G401 (cell line): Measurements from ENCODE around the gene ZFP28. TPM values are rescaled to one million over a fixed set of nuclear protein-coding genes. Genes with fewer than 3 reads are reported as not detected.

Experiments
- DNase-seq: peaks from one replicate; pipeline ENCODE4 v3.0.0-alpha.2; 2015; ENCODE audit warnings: low spot score
- in situ Hi-C: cut with HindIII; loops from 2 replicates; pipeline ENCODE4 v1.10.0; 2016; ENCODE audit warnings: low sequenced_read_pairs, mixed read lengths
- total RNA-seq: library from RNA; depleted of rRNA; stranded (reverse); fragments of >200 nt; shearing (Covaris generic); gene quantifications from 2 replicates; pipeline ENCODE4 v1.2.3, GENCODE V29; 2014; rRNA removed

The ZFP28 gene
- total RNA-seq, 1 experiment from 2014 or later = 3.1 TPM

DNA sequence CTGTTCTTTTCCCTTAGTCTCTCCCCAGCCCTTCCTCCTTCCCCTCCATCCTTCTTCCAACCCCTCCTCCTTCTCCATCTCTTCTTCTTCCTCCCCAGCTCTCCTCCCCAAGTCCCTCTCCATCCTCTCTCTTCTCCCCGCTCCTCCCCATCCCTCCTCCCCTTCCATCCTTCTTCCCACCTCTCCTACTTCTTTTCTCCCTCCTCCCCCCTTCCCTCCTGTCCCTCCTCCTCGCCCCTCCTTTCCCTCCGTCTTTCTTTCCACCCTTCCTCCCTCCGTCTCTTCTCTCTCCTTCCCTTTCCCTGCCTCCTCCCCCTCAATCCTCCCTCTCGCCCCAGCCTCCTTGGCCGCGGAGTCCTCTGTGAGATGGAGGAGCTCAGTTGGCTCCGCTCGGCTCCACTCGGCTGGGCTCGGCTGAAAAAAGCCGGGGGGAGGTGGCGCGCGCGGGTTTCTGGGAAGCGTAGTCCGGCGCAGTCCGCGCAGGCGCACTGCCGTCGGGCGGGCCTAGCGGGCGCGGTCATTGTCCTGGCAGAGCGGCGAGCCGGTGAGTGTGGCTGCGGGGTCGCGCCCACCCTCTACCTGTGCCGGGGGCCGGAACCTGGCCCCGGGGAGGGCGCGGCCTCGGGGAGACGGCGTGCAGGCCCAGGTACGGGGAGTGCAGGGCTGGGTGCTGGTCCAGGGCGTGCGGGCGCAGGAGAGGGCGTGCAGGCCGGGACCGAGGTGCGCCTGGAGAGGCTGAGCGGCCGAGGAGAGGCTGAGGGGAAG is 56.2 kb downstream of the ZFP28 start, which contains the start of gene ZNF71:
Gene ZNF71, plus strand, starts transcription at position 520 of the 765 bp plus-strand sequence. CDS start 6,257 bp downstream, outside the sequence.
- in situ Hi-C loops = no loop called here
- peak; percentile 87 for DNase-seq

DNA sequence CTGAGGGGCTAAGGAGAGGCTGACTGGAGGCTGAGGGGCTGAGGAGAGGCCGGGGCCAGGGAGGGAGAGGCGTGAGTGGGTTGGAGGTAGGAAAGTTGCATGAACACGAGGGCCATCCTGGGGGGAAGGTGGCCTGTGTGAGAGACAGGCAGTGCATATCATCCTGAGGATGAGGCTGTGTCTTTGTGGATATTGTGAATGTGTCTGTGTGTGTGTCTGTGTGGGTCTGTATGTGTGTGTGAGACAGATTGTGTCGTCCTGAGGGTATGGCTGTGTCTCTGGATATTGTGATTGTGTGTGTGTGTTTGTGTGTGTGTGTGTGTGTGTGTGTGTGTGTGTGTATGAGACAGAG is 56.8 kb downstream of the ZFP28 start:
- in situ Hi-C loops = no loop called here
- no peak for DNase-seq

DNA sequence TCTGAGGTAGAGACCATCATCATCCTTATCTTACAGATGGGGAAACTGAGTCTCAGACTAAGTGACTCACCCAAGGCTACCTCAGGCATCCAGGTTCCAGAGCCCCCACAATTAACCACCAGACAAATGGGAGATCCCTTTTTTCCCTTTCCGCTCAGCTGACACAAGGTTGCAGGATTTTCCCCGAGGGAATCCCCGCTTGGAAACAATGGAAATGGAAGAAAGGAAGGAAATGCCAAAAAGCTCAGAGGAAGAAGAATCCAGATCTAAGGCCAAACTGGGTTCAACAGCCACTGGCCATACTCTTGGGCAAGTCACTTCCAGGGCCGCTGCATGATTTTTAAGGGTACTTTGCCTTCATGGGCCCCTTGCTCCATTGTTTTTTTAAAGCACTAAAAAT is 57.9 kb downstream of the ZFP28 start:
- DNase-seq = no peak
- in situ Hi-C loops = no loop called here

DNA sequence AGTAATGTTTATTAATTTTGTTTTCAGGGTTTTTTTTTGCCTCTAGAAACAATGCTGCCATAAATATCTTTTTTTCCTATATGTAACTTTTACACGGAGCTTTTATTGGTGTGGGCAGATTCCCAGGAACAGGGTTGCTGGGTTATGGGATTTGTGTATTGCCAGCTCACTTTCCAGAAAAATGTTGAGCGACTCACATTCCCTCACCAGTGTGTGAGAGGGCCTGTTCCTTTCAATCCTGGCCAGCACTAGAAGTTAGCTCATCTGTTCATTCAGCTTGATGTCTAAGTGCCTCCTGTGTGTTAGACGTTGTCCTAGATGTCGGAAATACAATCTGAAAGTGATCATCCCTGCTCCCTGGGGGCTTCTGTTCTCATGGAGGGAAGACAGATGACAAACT is 58.9 kb downstream of the ZFP28 start:
- DNase-seq = peak; percentile 8
- in situ Hi-C loops = no loop called here

DNA sequence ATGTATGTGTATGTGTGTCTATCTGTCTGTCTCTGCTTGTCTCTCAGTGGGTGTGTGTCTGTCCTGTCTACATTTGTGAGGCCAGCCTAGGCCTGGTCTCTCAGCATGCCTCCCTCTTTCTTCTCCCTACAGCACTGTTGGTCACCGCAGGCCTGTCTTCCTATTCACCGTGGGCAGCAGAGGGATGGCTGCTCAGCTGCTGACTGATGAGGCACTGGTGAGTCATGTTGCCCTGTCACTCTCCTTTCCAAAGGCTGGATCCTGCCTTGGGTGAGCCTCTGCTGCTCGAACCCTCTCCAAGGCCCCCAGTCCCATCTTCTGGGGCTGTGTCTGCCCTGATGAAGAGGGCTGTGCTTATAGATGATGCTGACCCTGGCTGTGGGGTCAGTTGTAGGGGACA is 62.6 kb downstream of the ZFP28 start:
- no peak for DNase-seq
- in situ Hi-C loops = no loop called here

DNA sequence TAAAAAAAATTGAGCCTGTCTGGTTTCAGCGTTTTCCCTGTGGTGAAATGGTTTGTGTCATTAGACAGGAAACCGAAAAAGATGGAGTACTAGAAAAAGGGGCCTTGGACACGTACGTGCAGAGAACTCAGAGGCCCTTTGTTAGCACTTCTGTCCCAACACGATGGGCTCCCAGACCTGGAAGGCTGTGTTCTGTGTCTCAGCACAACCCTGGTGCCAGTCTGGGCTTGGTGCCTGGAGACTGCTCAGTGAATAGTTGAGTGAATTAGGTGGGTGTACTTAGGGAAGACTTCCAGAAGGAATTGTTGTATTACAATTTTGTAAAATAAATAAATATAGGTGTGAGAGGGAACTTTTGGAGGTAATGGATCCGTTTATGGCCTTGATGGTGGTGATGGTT is 65.1 kb downstream of the ZFP28 start:
- in situ Hi-C loops = no loop called here
- no peak for DNase-seq

Other genes starting within 250 kb of the ZFP28 start
- gene ZSCAN5A, start 224.1 kb upstream of the ZFP28 start, total RNA-seq = 12.1 and 17.6 TPM in 2 replicates
- gene ZNF582, start 145.4 kb upstream of the ZFP28 start, total RNA-seq = 0.43 and 1.8 TPM in 2 replicates
- 2.1 and 5.2 TPM in 2 replicates for gene ZNF583, start 134.6 kb upstream of the ZFP28 start, total RNA-seq
- gene ZNF667, start 61.6 kb upstream of the ZFP28 start, total RNA-seq = 9.2 and 28.3 TPM in 2 replicates
- 1.2 and 1.5 TPM in 2 replicates for gene ZNF471, start 31.1 kb upstream of the ZFP28 start, total RNA-seq
- 2.5 and 3.2 TPM in 2 replicates for gene ZNF470, start 28.5 kb downstream of the ZFP28 start, total RNA-seq
- 7.1 and 13.5 TPM in 2 replicates for gene ZNF71, start 56.4 kb downstream of the ZFP28 start, total RNA-seq
- 0.10 TPM in 1 of 2 replicates, not detected in the other for gene SMIM17, start 104.2 kb downstream of the ZFP28 start, total RNA-seq
- 0.37 TPM in 1 of 2 replicates, not detected in the other for gene ZNF835, start 132.8 kb downstream of the ZFP28 start, total RNA-seq